H9 (cell line): Measurements from ENCODE around the gene SELENOW. TPM values are rescaled to one million over a fixed set of nuclear protein-coding genes. Genes with fewer than 3 reads are reported as not detected.

Experiments used
- DNase-seq: peaks from one replicate; pipeline ENCODE4 v3.0.0-alpha.2; 2017
- H2AFZ ChIP-seq: one replicate; pipeline ENCODE4 v1.6.1; 2013; ENCODE audit warnings: mild to moderate bottlenecking, low read length, control low read depth, moderate library complexity
- H2AK5ac ChIP-seq: 2 replicates; pipeline ENCODE4 v1.6.1; 2013; ENCODE audit warnings: low read length, control low read depth, mixed read lengths; ENCODE audit not compliant: insufficient read length
- H2BK120ac ChIP-seq: one replicate; pipeline ENCODE4 v1.6.1; 2013; ENCODE audit warnings: low read depth, mild to moderate bottlenecking, low read length, control low read depth, inconsistent platforms; ENCODE audit not compliant: poor library complexity, severe bottlenecking
- H2BK12ac ChIP-seq: 2 replicates; pipeline ENCODE4 v1.6.1; 2013; ENCODE audit warnings: low read length, control low read depth, mixed read lengths, low read depth; ENCODE audit not compliant: insufficient read length
- H2BK15ac ChIP-seq: 2 replicates; pipeline ENCODE4 v1.6.1; 2013; ENCODE audit warnings: low read depth, low read length, control low read depth
- H2BK20ac ChIP-seq: one replicate; pipeline ENCODE4 v1.6.1; 2013; ENCODE audit warnings: low read depth, mild to moderate bottlenecking, low read length, control low read depth, inconsistent platforms; ENCODE audit not compliant: poor library complexity, severe bottlenecking
- H2BK5ac ChIP-seq: 2 replicates; pipeline ENCODE4 v1.6.1; 2013; ENCODE audit warnings: low read length, control low read depth, mixed read lengths; ENCODE audit not compliant: insufficient read length
- H3K14ac ChIP-seq: 2 replicates; pipeline ENCODE4 v1.6.1; 2013; ENCODE audit warnings: low read length, control low read depth; ENCODE audit not compliant: insufficient read depth
- H3K18ac ChIP-seq: 2 replicates; pipeline ENCODE4 v1.6.1; 2013; ENCODE audit warnings: low read depth, mild to moderate bottlenecking, mixed read lengths, low read length, control low read depth; ENCODE audit not compliant: insufficient read length
- H3K23ac ChIP-seq: 2 replicates; pipeline ENCODE4 v1.6.1; 2013; ENCODE audit warnings: low read length, control low read depth, mixed read lengths, low read depth; ENCODE audit not compliant: insufficient read length
- H3K23me2 ChIP-seq: 2 replicates; pipeline ENCODE4 v1.6.1; 2013; ENCODE audit warnings: low read depth, mild to moderate bottlenecking, mixed read lengths, low read length, control low read depth; ENCODE audit not compliant: insufficient read length, poor library complexity, severe bottlenecking
- H3K27ac ChIP-seq: 2 replicates; pipeline ENCODE4 v1.5.1; 2013; ENCODE audit warnings: low read length, control low read depth, mixed read lengths, low read depth; ENCODE audit not compliant: insufficient read length
- H3K27me3 ChIP-seq: 2 replicates; pipeline ENCODE4 v1.6.1; 2013; ENCODE audit warnings: low read length, control low read depth, inconsistent platforms; ENCODE audit not compliant: insufficient read depth
- H3K4ac ChIP-seq: 2 replicates; pipeline ENCODE4 v1.6.1; 2013; ENCODE audit warnings: low read depth, mild to moderate bottlenecking, control low read depth, inconsistent platforms, low read length, moderate library complexity
- H3K4me1 ChIP-seq: 2 replicates; pipeline ENCODE4 v1.6.1; 2013; ENCODE audit warnings: low read length, control low read depth, inconsistent platforms; ENCODE audit not compliant: insufficient read depth
- H3K4me2 ChIP-seq: 2 replicates; pipeline ENCODE4 v1.6.1; 2013; ENCODE audit warnings: low read length, control low read depth, mixed read lengths; ENCODE audit not compliant: insufficient read length, insufficient read depth
- H3K56ac ChIP-seq: 2 replicates; pipeline ENCODE4 v1.6.1; 2013; ENCODE audit warnings: low read depth, mild to moderate bottlenecking, mixed read lengths, low read length, control low read depth; ENCODE audit not compliant: insufficient read length
- H3K79me1 ChIP-seq: 2 replicates; pipeline ENCODE4 v1.6.1; 2013; ENCODE audit warnings: low read depth, mild to moderate bottlenecking, moderate library complexity, low read length, control low read depth, inconsistent platforms; ENCODE audit not compliant: insufficient read depth, poor library complexity, severe bottlenecking
- H3K79me2 ChIP-seq: 2 replicates; pipeline ENCODE4 v1.6.1; 2013; ENCODE audit warnings: low read length, control low read depth, inconsistent platforms; ENCODE audit not compliant: insufficient read depth
- H3K9ac ChIP-seq: 2 replicates; pipeline ENCODE4 v1.6.1; 2013; ENCODE audit warnings: low read length, control low read depth, mixed read lengths; ENCODE audit not compliant: insufficient read length; ENCODE audit errors: extremely low read depth
- H3K9me3 ChIP-seq: one replicate; pipeline ENCODE4 v1.6.1; 2013; ENCODE audit warnings: low read depth, low read length, inconsistent platforms; ENCODE audit not compliant: control insufficient read depth
- H3T11ph ChIP-seq: one replicate; pipeline ENCODE4 v1.6.1; 2013; ENCODE audit warnings: mild to moderate bottlenecking, low read length, control low read depth, inconsistent platforms
- H4K20me1 ChIP-seq: one replicate; pipeline ENCODE4 v1.6.1; 2013; ENCODE audit not compliant: control insufficient read depth, insufficient read length, insufficient read depth
- H4K5ac ChIP-seq: 2 replicates; pipeline ENCODE4 v1.6.1; 2013; ENCODE audit warnings: low read depth, mild to moderate bottlenecking, mixed read lengths, low read length, control low read depth; ENCODE audit not compliant: insufficient read length
- H4K8ac ChIP-seq: replicated peaks from 2 replicates; pipeline ENCODE4 v1.6.1; 2013; ENCODE audit warnings: low read length, control low read depth, mixed read lengths, low read depth; ENCODE audit not compliant: insufficient read length
- H4K91ac ChIP-seq: 2 replicates; pipeline ENCODE4 v1.6.1; 2013; ENCODE audit warnings: low read depth, mild to moderate bottlenecking, moderate library complexity, mixed read lengths, low read length, control low read depth; ENCODE audit not compliant: insufficient read length
- H3K27ac Mint-ChIP-seq, 3 experiments: 2 replicates in 2 of 3; 3 replicates in 1 of 3; pipeline ENCODE4 v1.8.0; 2020 to 2021; ENCODE audit warnings: mixed read lengths in 3 of 3, mild to moderate bottlenecking in 1 of 3, moderate library complexity in 1 of 3
- H3K27me3 Mint-ChIP-seq: 2 replicates; pipeline ENCODE4 v1.8.0; 2021; ENCODE audit warnings: low read depth, mild to moderate bottlenecking, moderate library complexity, mixed read lengths
- H3K36me3 Mint-ChIP-seq, 3 experiments: 2 replicates in 2 of 3; 3 replicates in 1 of 3; pipeline ENCODE4 v1.8.0; 2020 to 2021; ENCODE audit warnings: low read depth in 3 of 3, mixed read lengths in 3 of 3; ENCODE audit not compliant: insufficient read depth in 1 of 3
- H3K4me1 Mint-ChIP-seq, 2 experiments: 2 replicates each; pipeline ENCODE4 v1.8.0; 2020; ENCODE audit warnings: mixed read lengths in 2 of 2
- H3K4me3 Mint-ChIP-seq, 2 experiments: 2 replicates in 1 of 2; 3 replicates in 1 of 2; pipeline ENCODE4 v1.8.0; 2020 to 2021; ENCODE audit warnings: mild to moderate bottlenecking in 2 of 2, mixed read lengths in 2 of 2, moderate library complexity in 1 of 2
- H3K9me3 Mint-ChIP-seq, 2 experiments: 2 replicates in 1 of 2; 3 replicates in 1 of 2; pipeline ENCODE4 v1.8.0; 2020; ENCODE audit warnings: mild to moderate bottlenecking in 2 of 2, mixed read lengths in 2 of 2, moderate library complexity in 1 of 2
- WGBS: extraction: QIAGEN DNeasy Blood & Tissue Kit; methylation state at CpG from one replicate; pipeline ENCODE4 v1.1.7; 2013; ENCODE audit warnings: missing lambda C conversion rate, low lambda C conversion rate, mixed read lengths; ENCODE audit not compliant: insufficient read length; ENCODE audit errors: extremely low coverage; 5-methylcytosine and 5-hydroxymethylcytosine counted together
- total RNA-seq: library from RNA; stranded (reverse); gene quantifications from 2 replicates; pipeline ENCODE4 v1.2.1, GENCODE V29; 2021
- TF ChIP-seq, protein P1 (sequence below): fragments of 200-600 bp; sonication (generic); conservative IDR thresholded peaks from 3 replicates; pipeline ENCODE4 v1.8.0; 2021; ENCODE audit warnings: antibody characterized with exemption, mild to moderate bottlenecking

The SELENOW gene
- total RNA-seq, 1 experiment from 2014 or later: 388 TPM

- no peak overlapping the region for H3K27ac Mint-ChIP-seq
- WGBS: no CpG with 5 or more reads among the region's 7 CpGs
These were observed 12.2 kb upstream of the SELENOW start for GRCh38 chr19:47766359-47766620.

More at GRCh38 chr19:47766359-47766620, 12.2 kb upstream of the SELENOW start:
- no peaks in the 10 kb centered on the region for H4K20me1 ChIP-seq
- no peak overlapping the region for H4K5ac ChIP-seq
- no peaks in the 10 kb centered on the region for H3K4me1 ChIP-seq
- no peak overlapping the region for H3K56ac ChIP-seq
- no peak overlapping the region for H3K23ac ChIP-seq
- H3K36me3 Mint-ChIP-seq: peaks cover 0 to 3% (median 0%) of the 10 kb centered on the region in 3 experiments; a peak in 3 of 7 replicates
- H4K91ac ChIP-seq: no peak overlapping the region
- peaks cover 0 to 3% of the 10 kb centered on the region in 2 experiments; a peak in 3 of 5 replicates for H3K9me3 Mint-ChIP-seq
- H3K27me3 Mint-ChIP-seq: peaks cover 2% of the 10 kb centered on the region; the same call in 1 of the 2 replicates
- no peak overlapping the region for H4K8ac ChIP-seq
- no peak overlapping the region for H2BK120ac ChIP-seq
- no peaks in the 10 kb centered on the region for H3K79me1 ChIP-seq
- peaks cover 14 to 21% of the 10 kb centered on the region in 2 experiments for H3K4me1 Mint-ChIP-seq
- H2BK12ac ChIP-seq: no peak overlapping the region
- H3K4ac ChIP-seq: no peak overlapping the region
- H3K4me2 ChIP-seq: no peak overlapping the region
- H2AK5ac ChIP-seq: no peak overlapping the region
- H3K4me3 Mint-ChIP-seq: no peak overlapping the region
- H3K9me3 ChIP-seq: no peaks in the 10 kb centered on the region
- no peak overlapping the region for H3K18ac ChIP-seq
- TF ChIP-seq, protein P1, sequence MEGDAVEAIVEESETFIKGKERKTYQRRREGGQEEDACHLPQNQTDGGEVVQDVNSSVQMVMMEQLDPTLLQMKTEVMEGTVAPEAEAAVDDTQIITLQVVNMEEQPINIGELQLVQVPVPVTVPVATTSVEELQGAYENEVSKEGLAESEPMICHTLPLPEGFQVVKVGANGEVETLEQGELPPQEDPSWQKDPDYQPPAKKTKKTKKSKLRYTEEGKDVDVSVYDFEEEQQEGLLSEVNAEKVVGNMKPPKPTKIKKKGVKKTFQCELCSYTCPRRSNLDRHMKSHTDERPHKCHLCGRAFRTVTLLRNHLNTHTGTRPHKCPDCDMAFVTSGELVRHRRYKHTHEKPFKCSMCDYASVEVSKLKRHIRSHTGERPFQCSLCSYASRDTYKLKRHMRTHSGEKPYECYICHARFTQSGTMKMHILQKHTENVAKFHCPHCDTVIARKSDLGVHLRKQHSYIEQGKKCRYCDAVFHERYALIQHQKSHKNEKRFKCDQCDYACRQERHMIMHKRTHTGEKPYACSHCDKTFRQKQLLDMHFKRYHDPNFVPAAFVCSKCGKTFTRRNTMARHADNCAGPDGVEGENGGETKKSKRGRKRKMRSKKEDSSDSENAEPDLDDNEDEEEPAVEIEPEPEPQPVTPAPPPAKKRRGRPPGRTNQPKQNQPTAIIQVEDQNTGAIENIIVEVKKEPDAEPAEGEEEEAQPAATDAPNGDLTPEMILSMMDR: no peak
- no peak overlapping the region for H2AFZ ChIP-seq
- H3K27ac ChIP-seq: no peak overlapping the region
- peaks cover 2% of the 10 kb centered on the region for H3K23me2 ChIP-seq
- no peak overlapping the region for H3T11ph ChIP-seq
- H3K79me2 ChIP-seq: no peaks in the 10 kb centered on the region
- DNase-seq: no peak
- H2BK5ac ChIP-seq: no peak overlapping the region
- H2BK20ac ChIP-seq: no peak overlapping the region
- H3K27me3 ChIP-seq: no peaks in the 10 kb centered on the region
- no peak overlapping the region for H3K9ac ChIP-seq
- H3K14ac ChIP-seq: no peak overlapping the region
- no peak overlapping the region for H2BK15ac ChIP-seq
